ENCODE measurements around the gene CAPN11.
A peak's percentile ranks its signal among the peaks of the same experiment; 100 is the strongest.

The CAPN11 gene

GRCh38 chr6:44123544-44123943, 35.1 kb upstream of the CAPN11 start:
- no peak for TF ChIP-seq CTCF (IDR thresholded peaks at IDR 0.05; ENCODE audit: borderline replicate concordance, insufficient read depth, low read depth, low read length)
- no peak overlapping the region for H3K4me3 ChIP-seq (ENCODE audit: low read depth, low read length)

GRCh38 chr6:44126320-44127149, 32.1 kb upstream of the CAPN11 start:
- peak overlapping the region; percentile 61 for H3K4me3 ChIP-seq (ENCODE audit: low read depth, low read length)
- no peak for TF ChIP-seq CTCF (IDR thresholded peaks at IDR 0.05; ENCODE audit: borderline replicate concordance, insufficient read depth, low read depth, low read length)

- no peak for TF ChIP-seq CTCF (IDR thresholded peaks at IDR 0.05; ENCODE audit: borderline replicate concordance, insufficient read depth, low read depth, low read length)
Observed at GRCh38 chr6:44127186-44128019, 31.2 kb upstream of the CAPN11 start, which contains the start of the genes MRPL14 and TMEM63B. Gene MRPL14, minus strand, starts transcription at chr6:44127452. Its CDS starts 10,841 bp downstream, at chr6:44116611. Gene TMEM63B, plus strand, starts transcription at chr6:44127554. Its CDS starts 7,031 bp downstream, at chr6:44134585.

GRCh38 chr6:44128020-44128917, 30.4 kb upstream of the CAPN11 start:
- H3K4me3 ChIP-seq (ENCODE audit: low read depth, low read length), result peak overlapping the region; percentile 70
- 0 out of 2 replicates have a peak, but pooled peaks have one; percentile 5 for TF ChIP-seq CTCF (IDR thresholded peaks at IDR 0.05; ENCODE audit: borderline replicate concordance, insufficient read depth, low read depth, low read length)

More at GRCh38 chr6:44127186-44128019, 31.2 kb upstream of the CAPN11 start, which contains the start of the genes MRPL14 and TMEM63B:
- peak within 1 kb of the TSS; percentile 70 for H3K4me3 ChIP-seq (ENCODE audit: low read depth, low read length)

- TF ChIP-seq CTCF (IDR thresholded peaks at IDR 0.05; ENCODE audit: borderline replicate concordance, insufficient read depth, low read depth, low read length), result no peak
- H3K4me3 ChIP-seq (ENCODE audit: low read depth, low read length), result no peak overlapping the region
Observed at GRCh38 chr6:44129841-44130322, 28.7 kb upstream of the CAPN11 start.

- no peak overlapping the region for H3K4me3 ChIP-seq (ENCODE audit: low read depth, low read length)
- no peak for TF ChIP-seq CTCF (IDR thresholded peaks at IDR 0.05; ENCODE audit: borderline replicate concordance, insufficient read depth, low read depth, low read length)
Observed at GRCh38 chr6:44131892-44132291, 26.7 kb upstream of the CAPN11 start.
